GM21825 (cell line): ENCODE measurements around the gene ACAP1.
"Not testable (repeated sequence)": the region's sequence is repeated elsewhere in the genome, so short reads cannot be mapped to it uniquely, and the experiment has no call there.

ENCODE experiments used
- ATAC-seq: cut with Tn5 transposase; IDR thresholded peaks from one replicate; pipeline ENCODE4 v1.9.1; 2021; ENCODE audit warnings: mild to moderate bottlenecking, moderate library complexity; ENCODE audit not compliant: unreplicated experiment

Gene ACAP1

GRCh38 chr17:7352910-7353635, 16.7 kb downstream of the ACAP1 start:
- ATAC-seq, result no peak

DNA sequence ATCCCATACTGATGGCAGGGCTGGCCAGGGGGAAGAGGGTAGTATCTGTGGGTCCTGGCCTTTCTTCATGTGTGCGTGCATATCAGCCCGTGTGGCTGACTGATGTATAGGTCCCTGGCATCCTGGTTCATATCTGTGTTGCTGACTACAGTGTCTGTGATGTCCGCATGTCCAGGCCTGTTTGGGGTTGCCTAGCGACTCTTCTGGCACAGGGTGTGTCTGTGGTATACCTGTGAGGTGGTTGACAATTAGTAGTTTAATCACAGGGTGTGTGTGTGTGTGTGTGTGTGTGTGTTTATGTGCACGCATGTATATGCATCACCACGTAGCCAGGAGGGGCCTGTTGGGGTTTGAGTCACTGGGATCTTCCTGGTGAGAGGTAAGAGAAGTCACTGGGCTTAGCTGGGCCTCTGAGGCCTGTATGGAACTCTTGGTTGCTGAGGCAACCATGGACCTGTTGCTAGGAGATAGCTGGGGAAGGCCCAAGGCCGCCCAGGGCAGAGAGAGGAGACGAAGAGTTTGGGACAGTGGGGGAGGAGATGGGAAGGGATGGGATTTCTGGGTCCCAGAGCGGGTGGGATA, 18.0 kb downstream of the ACAP1 start:
- no peak for ATAC-seq

- no peak for ATAC-seq
Observed at GRCh38 chr17:7355053-7355452, 18.7 kb downstream of the ACAP1 start, which contains the start of gene TMEM95. TMEM95 (plus strand) TSS chr17:7355156; CDS start chr17:7355205, 49 bp downstream.

DNA sequence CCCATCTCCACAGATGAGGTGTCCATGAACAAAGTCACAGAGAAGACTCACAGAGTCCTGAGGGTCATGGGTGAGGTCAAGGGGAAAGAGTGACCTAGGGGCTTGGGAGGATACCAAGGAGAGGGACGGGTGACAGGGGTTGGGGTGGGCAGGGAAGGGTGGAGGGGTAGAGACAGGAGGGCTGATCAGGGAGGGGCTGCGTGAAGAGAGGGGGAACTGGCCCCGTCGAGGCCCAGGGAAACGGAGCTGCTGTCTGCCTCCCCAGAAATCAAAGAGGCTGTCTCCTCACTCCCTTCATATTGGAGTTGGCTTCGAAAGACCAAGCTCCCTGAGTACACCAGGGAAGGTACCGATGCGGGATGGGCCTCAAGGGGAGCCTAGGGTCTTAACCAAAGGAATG, 19.2 kb downstream of the ACAP1 start:
- ATAC-seq, result no peak

GRCh38 chr17:7356072-7356549, 19.8 kb downstream of the ACAP1 start:
- ATAC-seq, result no peak

GRCh38 chr17:7356756-7357155, 20.4 kb downstream of the ACAP1 start:
- no peak for ATAC-seq

DNA sequence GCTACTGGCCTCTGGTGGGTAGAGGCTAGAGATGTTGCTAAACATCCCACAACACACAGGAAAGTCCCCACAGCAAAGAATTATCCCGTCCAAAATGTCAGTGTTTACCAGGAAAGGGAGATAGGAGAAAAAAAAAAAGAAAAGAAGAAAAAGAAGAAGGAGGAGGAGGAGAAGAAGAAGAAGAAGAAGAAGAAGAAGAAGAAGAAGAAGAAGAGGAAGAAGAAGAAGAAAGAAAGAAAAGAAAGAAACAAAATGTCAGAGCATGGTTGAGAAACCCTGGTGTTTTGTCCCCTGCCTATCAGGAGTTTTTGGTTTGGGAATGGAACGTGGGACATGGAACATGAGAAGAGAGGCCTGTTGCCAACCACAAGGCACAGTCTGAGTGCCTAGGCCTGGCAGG, 21.1 kb downstream of the ACAP1 start:
- no peak for ATAC-seq

- no peak for ATAC-seq
Observed at GRCh38 chr17:7361906-7362305, 25.6 kb downstream of the ACAP1 start.

GRCh38 chr17:7363311-7363710, 27.0 kb downstream of the ACAP1 start:
- ATAC-seq, result no peak

- ATAC-seq, result not testable (repeated sequence)
Observed at GRCh38 chr17:7365963-7366362, 29.6 kb downstream of the ACAP1 start.

DNA sequence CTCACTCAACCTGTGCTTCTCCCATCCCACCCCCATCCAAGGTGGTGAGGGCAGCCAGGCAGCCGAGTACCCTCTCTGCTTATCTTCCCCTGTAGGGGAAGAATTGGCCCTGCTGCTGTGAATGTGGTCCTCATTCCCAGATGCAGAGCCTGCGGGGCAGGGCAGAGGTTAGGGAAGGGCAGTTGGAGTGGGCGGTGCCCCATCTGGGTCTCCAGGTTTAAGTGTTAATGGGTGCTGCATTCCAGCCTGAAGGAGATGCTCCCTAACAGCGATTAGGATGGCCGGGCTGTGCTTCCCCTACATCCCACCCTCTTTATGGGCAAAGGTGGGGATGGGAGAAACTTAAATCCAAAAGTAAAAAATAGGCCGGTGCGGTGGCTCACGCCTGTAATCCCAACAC, 30.8 kb downstream of the ACAP1 start:
- ATAC-seq, result no peak

DNA sequence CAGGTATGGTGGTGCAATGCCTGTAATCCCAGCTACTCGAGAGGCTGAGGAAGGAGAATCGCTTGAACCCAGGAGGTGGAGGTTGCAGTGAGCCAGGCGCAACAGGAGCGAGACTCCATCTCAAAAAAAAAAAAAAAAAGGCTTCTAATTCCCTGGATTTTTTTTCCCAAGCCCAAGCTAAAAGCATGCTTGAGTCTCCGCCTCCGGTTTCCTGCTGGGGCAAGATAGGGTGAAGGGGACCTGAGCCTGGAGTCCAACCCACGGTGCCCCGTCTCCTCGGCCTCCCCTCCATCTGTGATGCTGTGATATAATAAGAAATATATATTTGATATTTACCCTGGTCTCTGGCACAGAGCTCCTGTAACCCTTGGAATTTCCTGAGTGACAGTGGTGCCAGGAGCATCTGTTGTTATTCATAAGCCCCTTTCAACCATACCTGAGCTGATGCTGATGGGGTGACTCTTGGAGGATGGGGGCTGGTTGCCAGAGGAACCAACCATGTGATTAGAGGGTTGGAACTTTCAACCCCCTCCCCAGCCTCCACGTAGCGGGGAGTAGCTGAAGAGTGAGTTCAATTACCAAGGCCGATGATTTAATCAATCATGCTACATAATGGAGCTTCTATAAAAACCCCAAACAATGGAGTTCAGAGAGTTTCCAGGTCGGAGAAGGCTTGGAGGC, 31.7 kb downstream of the ACAP1 start:
- ATAC-seq, result no peak

DNA sequence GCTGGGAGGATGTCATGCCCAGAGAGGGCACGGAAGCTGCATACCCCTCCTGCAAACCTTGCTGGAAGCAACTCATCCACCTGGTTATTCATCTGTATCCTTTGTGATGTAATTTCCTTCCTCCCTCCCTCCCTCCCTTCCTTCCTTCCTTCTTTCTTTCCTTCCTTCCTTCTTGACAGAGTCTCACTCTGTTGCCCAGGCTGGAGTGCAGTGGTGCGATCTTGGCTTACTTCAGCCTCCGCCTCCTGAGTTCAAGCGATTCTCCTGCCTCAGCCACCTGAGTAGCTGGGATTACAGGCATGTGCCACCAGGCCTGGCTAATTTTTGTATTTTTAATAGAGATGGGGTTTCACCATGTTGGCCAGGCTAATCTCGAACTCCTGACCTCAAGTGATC, 32.3 kb downstream of the ACAP1 start:
- not testable (repeated sequence) for ATAC-seq

DNA sequence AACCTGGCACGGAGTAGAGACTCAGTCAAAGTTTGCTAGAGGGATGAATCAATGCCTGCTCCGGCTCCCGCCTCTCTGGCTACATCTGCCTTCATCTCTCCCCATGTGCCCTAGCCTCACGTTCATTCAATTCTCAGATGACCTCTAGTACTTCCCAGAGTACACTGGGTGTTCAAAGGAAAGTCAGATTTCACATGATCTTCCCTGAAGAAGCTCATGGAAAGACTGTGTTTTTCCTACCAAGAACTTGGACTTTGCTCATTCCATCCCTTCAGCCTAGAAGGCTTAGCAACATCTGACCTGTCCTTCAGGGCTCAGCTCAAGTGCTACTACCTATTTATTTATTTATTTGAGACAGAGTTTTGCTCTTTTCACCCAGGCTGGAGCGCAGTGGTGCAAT, 33.5 kb downstream of the ACAP1 start:
- ATAC-seq, result no peak

DNA sequence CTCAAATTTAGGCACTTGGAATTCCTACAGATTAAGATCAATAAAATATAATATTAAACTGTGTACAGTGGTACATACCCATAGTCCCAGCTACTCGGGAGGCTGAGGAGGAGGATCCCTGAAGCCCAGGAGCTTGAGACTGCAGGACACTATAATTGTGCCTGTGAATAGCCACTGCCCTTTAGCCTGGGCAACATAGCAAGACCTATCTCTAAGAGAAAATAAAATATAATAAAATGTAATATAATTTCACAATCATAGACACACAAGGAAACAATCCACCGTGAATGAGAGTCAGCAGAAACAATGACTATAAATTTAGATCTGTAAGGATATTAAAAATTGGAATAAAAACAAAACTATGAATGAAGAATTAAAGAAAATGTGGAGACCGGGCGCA, 34.5 kb downstream of the ACAP1 start:
- no peak for ATAC-seq

GRCh38 chr17:7374353-7374752, 38.0 kb downstream of the ACAP1 start:
- no peak for ATAC-seq

DNA sequence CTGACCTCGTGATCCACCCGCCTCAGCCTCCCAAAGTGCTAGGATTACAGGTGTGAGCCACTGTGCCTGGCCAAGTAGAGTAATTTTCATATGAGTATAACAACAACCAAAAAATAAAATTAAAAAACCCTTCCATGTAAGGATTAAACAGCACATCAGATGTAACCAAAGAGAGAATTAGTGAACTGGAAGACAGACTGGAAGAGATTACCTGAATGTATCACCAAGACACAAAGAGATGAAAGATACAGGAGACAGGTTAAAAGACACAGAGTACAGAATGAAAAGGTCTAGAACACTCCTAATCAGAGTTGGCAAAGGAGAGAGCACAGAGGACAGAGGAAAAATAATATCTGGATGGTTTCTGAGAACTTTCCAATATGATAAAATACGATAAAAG, 42.8 kb downstream of the ACAP1 start:
- no peak for ATAC-seq

DNA sequence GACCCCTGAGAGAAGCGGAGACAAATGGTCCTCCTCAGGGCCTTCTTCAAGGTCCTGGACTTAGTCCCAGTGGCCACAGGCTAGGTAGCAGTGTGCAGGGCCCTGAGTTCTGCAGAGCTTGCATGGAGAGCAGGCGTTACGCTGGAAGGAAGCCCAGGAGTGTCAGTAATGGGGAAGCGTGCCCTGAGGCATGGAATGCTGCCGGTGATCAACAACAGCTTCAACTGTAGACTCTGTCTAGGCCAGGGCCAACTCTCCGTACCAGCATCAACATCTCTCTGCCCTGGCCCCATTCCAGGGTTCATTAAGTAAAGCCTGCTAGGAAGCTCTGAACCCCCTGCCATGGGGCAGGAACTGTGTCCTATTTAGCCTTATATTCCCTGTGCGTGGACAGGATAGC, 44.0 kb downstream of the ACAP1 start:
- ATAC-seq, result no peak

- ATAC-seq, result no peak
Observed at GRCh38 chr17:7380855-7381683, 44.7 kb downstream of the ACAP1 start, which contains the start of gene TNK1. TNK1 (plus strand) TSS chr17:7381089; CDS start chr17:7382927, 1,838 bp downstream.

- no peak for ATAC-seq
Observed at GRCh38 chr17:7382901-7383300, 46.6 kb downstream of the ACAP1 start.

DNA sequence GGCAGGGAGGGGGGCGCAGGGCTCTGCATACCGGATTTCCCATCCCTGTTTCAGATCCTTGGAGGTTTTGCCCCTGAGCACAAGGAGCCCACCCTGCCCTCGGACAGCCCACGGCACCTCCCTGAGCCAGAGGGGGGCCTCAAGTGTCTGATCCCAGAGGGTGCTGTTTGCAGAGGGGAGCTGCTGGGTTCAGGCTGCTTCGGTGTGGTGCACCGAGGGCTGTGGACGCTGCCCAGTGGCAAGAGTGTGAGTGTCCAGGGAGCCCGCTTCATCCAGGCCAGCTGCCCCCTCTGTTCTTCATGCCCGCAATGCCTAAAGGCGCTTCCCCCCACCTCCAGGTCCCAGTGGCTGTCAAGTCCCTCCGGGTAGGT, 47.0 kb downstream of the ACAP1 start:
- ATAC-seq, result no peak
